GM21619 (cell line): ENCODE results near the gene FOXP1.
A peak's percentile ranks its signal among the peaks of the same experiment; 100 is the strongest.

ENCODE experiments used
- ATAC-seq: cut with Tn5 transposase; IDR thresholded peaks from one replicate; pipeline ENCODE4 v1.9.1; 2021; ENCODE audit not compliant: unreplicated experiment

The FOXP1 gene

GRCh38 chr3:71488391-71488809 lies 95.1 kb downstream of the FOXP1 start:
- ATAC-seq = no peak

GRCh38 chr3:71487418-71487817 lies 96.1 kb downstream of the FOXP1 start:
- no peak for ATAC-seq

- ATAC-seq = no peak
Measured at GRCh38 chr3:71486831-71487230, 96.7 kb downstream of the FOXP1 start.

- ATAC-seq = no peak
Measured at GRCh38 chr3:71485896-71486295, 97.6 kb downstream of the FOXP1 start.

GRCh38 chr3:71484452-71484851 lies 99.1 kb downstream of the FOXP1 start:
- no peak for ATAC-seq

- ATAC-seq = no peak
Measured at GRCh38 chr3:71484047-71484446, 99.5 kb downstream of the FOXP1 start.

GRCh38 chr3:71482771-71483170 lies 100.8 kb downstream of the FOXP1 start:
- no peak for ATAC-seq

GRCh38 chr3:71478568-71478967 lies 105.0 kb downstream of the FOXP1 start:
- ATAC-seq = no peak

- ATAC-seq = no peak
Measured at GRCh38 chr3:71476950-71477349, 106.6 kb downstream of the FOXP1 start.

- ATAC-seq = no peak
Measured at GRCh38 chr3:71469138-71469435, 114.4 kb downstream of the FOXP1 start.

GRCh38 chr3:71468311-71469137 lies 115.0 kb downstream of the FOXP1 start:
- no peak for ATAC-seq

- no peak for ATAC-seq
Measured at GRCh38 chr3:71466483-71466882, 117.0 kb downstream of the FOXP1 start.

- no peak for ATAC-seq
Measured at GRCh38 chr3:71465371-71466036, 118.0 kb downstream of the FOXP1 start.

- no peak for ATAC-seq
Measured at GRCh38 chr3:71464613-71465012, 118.9 kb downstream of the FOXP1 start.

- ATAC-seq = no peak
Measured at GRCh38 chr3:71463617-71464016, 119.9 kb downstream of the FOXP1 start.

GRCh38 chr3:71462586-71462985 lies 120.9 kb downstream of the FOXP1 start:
- ATAC-seq = no peak

GRCh38 chr3:71461749-71462483 lies 121.6 kb downstream of the FOXP1 start:
- no peak for ATAC-seq

GRCh38 chr3:71461114-71461513 lies 122.4 kb downstream of the FOXP1 start:
- ATAC-seq = no peak

- no peak for ATAC-seq
Measured at GRCh38 chr3:71458895-71459294, 124.6 kb downstream of the FOXP1 start.

GRCh38 chr3:71456826-71457225 lies 126.7 kb downstream of the FOXP1 start:
- no peak for ATAC-seq

GRCh38 chr3:71456156-71456555 lies 127.4 kb downstream of the FOXP1 start:
- peak; percentile 57 for ATAC-seq
